Measurements from ENCODE around the gene CEP170. TPM values are rescaled to one million over a fixed set of nuclear protein-coding genes. Genes with fewer than 3 reads are reported as not detected.

CEP170 gene
- 84.8 and 100 TPM in 2 replicates for total RNA-seq (2014; rRNA removed; shearing (Covaris generic))

GRCh38 chr1:243254927-243255790, at the start of gene CEP170:
CEP170 (minus strand) TSS chr1:243255281; CDS start chr1:243225280, 30,001 bp downstream.

GRCh38 chr1:243255791-243256512, 871 bp upstream of the CEP170 start, which contains the start of gene SDCCAG8:
SDCCAG8 (plus strand) TSS chr1:243256041; CDS start chr1:243256174, 133 bp downstream.

Small RNA genes within 50 kb of the gene (small RNA-seq; reads per million reads assigned to genes)
- gene RNU6-747P = not detected

Other genes with a start within 250 kb of the CEP170 start
- 43.4 and 59.8 TPM in 2 replicates for gene SDCCAG8, start 760 bp upstream of the CEP170 start, total RNA-seq (2014; rRNA removed; shearing (Covaris generic))

All from A375 (cell line).